ENCODE data around the gene NRXN3.

DNA sequence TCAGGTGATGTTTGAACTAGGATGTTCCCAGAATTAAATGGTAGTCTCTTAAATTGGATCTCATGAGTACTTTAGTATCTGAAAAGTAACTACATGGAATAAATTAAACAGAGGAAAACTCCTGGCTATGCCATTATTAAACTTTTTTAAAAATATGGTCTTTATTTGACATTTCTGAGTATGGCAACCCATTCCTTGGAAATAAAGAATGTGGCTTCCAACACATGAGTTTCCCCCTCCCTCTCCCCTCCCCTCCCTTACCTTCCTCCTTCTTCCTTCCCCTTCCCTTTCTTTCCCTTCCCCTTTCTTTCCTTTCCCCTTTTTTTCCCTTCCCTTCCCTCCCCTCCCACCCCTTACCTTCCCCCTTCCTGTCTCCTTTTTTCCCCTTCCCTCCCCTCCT, 1100.9 kb downstream of the NRXN3 start:
- TF ChIP-seq, protein P1, sequence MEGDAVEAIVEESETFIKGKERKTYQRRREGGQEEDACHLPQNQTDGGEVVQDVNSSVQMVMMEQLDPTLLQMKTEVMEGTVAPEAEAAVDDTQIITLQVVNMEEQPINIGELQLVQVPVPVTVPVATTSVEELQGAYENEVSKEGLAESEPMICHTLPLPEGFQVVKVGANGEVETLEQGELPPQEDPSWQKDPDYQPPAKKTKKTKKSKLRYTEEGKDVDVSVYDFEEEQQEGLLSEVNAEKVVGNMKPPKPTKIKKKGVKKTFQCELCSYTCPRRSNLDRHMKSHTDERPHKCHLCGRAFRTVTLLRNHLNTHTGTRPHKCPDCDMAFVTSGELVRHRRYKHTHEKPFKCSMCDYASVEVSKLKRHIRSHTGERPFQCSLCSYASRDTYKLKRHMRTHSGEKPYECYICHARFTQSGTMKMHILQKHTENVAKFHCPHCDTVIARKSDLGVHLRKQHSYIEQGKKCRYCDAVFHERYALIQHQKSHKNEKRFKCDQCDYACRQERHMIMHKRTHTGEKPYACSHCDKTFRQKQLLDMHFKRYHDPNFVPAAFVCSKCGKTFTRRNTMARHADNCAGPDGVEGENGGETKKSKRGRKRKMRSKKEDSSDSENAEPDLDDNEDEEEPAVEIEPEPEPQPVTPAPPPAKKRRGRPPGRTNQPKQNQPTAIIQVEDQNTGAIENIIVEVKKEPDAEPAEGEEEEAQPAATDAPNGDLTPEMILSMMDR (IDR thresholded peaks at IDR 0.05) = no peak
- TF ChIP-seq EZH2 (IDR thresholded peaks at IDR 0.05; ENCODE audit: borderline replicate concordance, insufficient read depth, low read depth, low read length, poor library complexity, severe bottlenecking) = no peak
